Measurements from ENCODE around the gene OPTC. TPM values are rescaled to one million over a fixed set of nuclear protein-coding genes. Genes with fewer than 3 reads are reported as not detected.

Gene OPTC
- total and polyA plus RNA-seq, 2 of the 8 experiments (the other 6 are each of a cell fraction or from before 2014, with no cell fraction given), result 1.1 to 4.0 TPM

GRCh38 chr1:203451836-203452784 is 41.8 kb upstream of the OPTC start (continued):
- TF ChIP-seq E2F6 (IDR thresholded peaks at IDR 0.05), result no peak
- TF ChIP-seq, protein P1, sequence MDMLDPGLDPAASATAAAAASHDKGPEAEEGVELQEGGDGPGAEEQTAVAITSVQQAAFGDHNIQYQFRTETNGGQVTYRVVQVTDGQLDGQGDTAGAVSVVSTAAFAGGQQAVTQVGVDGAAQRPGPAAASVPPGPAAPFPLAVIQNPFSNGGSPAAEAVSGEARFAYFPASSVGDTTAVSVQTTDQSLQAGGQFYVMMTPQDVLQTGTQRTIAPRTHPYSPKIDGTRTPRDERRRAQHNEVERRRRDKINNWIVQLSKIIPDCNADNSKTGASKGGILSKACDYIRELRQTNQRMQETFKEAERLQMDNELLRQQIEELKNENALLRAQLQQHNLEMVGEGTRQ (IDR thresholded peaks at IDR 0.05; ENCODE audit: low read length), result no peak
- TF ChIP-seq KDM1A (IDR thresholded peaks at IDR 0.05; ENCODE audit: borderline replicate concordance, low read length), result no peak
- TF ChIP-seq CHD1 (IDR thresholded peaks at IDR 0.05; ENCODE audit: low read depth, low read length), result no peak
- no peak for TF ChIP-seq CEBPB (IDR thresholded peaks at IDR 0.05; ENCODE audit: low read depth, low read length)
- no peak for TF ChIP-seq JUND (IDR thresholded peaks at IDR 0.05; ENCODE audit: low read length)
- no peak for TF ChIP-seq CBX8 (IDR thresholded peaks at IDR 0.05; ENCODE audit: borderline replicate concordance, low read depth, low read length)
- TF ChIP-seq BCL11A (IDR thresholded peaks at IDR 0.05; ENCODE audit: low read depth in 2 of 2, low read length in 2 of 2), result no peak
- TF ChIP-seq POU5F1 (IDR thresholded peaks at IDR 0.05; ENCODE audit: low read depth, low read length), result no peak
